Esophagus squamous epithelium (tissue), 5 donors: ENCODE measurements around the gene NME7. TPM values are rescaled to one million over a fixed set of nuclear protein-coding genes. Genes with fewer than 3 reads are reported as not detected.

ENCODE experiments used
- DNase-seq: peaks from one replicate; lab custom pipeline; 2025; lab: John Stamatoyannopoulos, UW
- H3K27ac ChIP-seq, 4 donors: fragments of 200-600 bp; sonication (generic); one replicate each; pipeline ENCODE4 v1.5.1; 2016 to 2019; ENCODE audit warnings: mild to moderate bottlenecking in 1 of 4
- H3K27me3 ChIP-seq, 4 donors: fragments of 200-600 bp; sonication (generic); 1 replicate in 3 of 4; 2 replicates in 1 of 4; pipeline versions ENCODE4 v1.5.1 to v1.6.0; 2017 to 2021; ENCODE audit warnings: antibody characterized with exemption in 1 of 4
- H3K36me3 ChIP-seq, 3 donors: fragments of 200-600 bp; sonication (generic); one replicate each; pipeline ENCODE4 v1.5.1; 2016 to 2019
- H3K4me1 ChIP-seq, 3 donors: fragments of 200-600 bp; sonication (generic); one replicate each; pipeline ENCODE4 v1.5.1; 2017 to 2019
- H3K4me3 ChIP-seq, 4 donors: fragments of 200-600 bp; sonication (generic); 1 replicate in 3 of 4; 2 replicates in 1 of 4; pipeline ENCODE4 v1.5.1; 2016 to 2019; ENCODE audit warnings: mild to moderate bottlenecking in 2 of 4, moderate library complexity in 1 of 4
- H3K9me3 ChIP-seq, 3 donors: fragments of 200-600 bp; sonication (generic); one replicate each; pipeline ENCODE4 v1.5.1; 2016 to 2019
- CTCF ChIP-seq, 6 experiments: fragments of 450-650 bp in 4 of 6; fragments of 200-600 bp in 2 of 6; sonication (generic) in 2 of 6; IDR thresholded peaks; one replicate each; pipeline ENCODE4 v1.5.1; 2016 to 2019; ENCODE audit warnings: antibody characterized with exemption in 6 of 6, mild to moderate bottlenecking in 4 of 6, moderate library complexity in 4 of 6
- POLR2A ChIP-seq, 4 donors: fragments of 450-650 bp; IDR thresholded peaks; one replicate each; pipeline ENCODE4 v1.6.1; 2017; ENCODE audit warnings: antibody characterized with exemption in 4 of 4, mild to moderate bottlenecking in 4 of 4, moderate library complexity in 3 of 4
- WGBS, 2 donors: methylation state at CpG; one replicate each; pipeline ENCODE4 v1.1.5; 2018; 5-methylcytosine and 5-hydroxymethylcytosine counted together
- intact Hi-C: fragments of 100-400 bp; cut with DNase I; formaldehyde crosslinking; loops from one replicate; pipeline ENCODE4 v1.15.0; 2022
- total RNA-seq, 4 donors: library from RNA; depleted of rRNA; stranded (reverse); fragments of >200 nt; gene quantifications; one replicate each; pipeline ENCODE4 v1.1.0, GENCODE V29; 2016
- donor health status: DM: yes; HTN: yes; CAD: no.

The NME7 gene
- total RNA-seq, 4 donors from 2014 or later, result 5.7 to 10.7 (median 7.4) TPM

GRCh38 chr1:169300854-169301253 lies 66.7 kb downstream of the NME7 start:
- H3K4me3 ChIP-seq, result no peak overlapping the region

GRCh38 chr1:169298441-169298840 lies 69.2 kb downstream of the NME7 start:
- no peaks in the 10 kb centered on the region for H3K4me1 ChIP-seq
- intact Hi-C loops, result no loop called here
- H3K27ac ChIP-seq, result no peak overlapping the region
- peaks cover 0 to 19% (median 0%) of the 10 kb centered on the region in 3 donors for H3K36me3 ChIP-seq
- H3K4me3 ChIP-seq, result no peak overlapping the region
- no peak for DNase-seq
- no peaks in the 10 kb centered on the region for H3K27me3 ChIP-seq
- TF ChIP-seq CTCF (IDR thresholded peaks at IDR 0.05), result no peak
- TF ChIP-seq POLR2A (IDR thresholded peaks at IDR 0.05), result no peak
- no peaks in the 10 kb centered on the region for H3K9me3 ChIP-seq
- whole genome bisulfite sequencing, 2 donors, result 89 to 92% methylated on average over 4 of the region's 4 CpGs

More at GRCh38 chr1:169300854-169301253, 66.7 kb downstream of the NME7 start:
- H3K36me3 ChIP-seq, result peaks cover 0 to 19% (median 0%) of the 10 kb centered on the region in 3 donors
- intact Hi-C loops, result no loop called here
- H3K27me3 ChIP-seq, result no peaks in the 10 kb centered on the region
- WGBS, 2 donors, result 51 to 87% methylated on average over 3 of the region's 3 CpGs
- no peak for DNase-seq
- no peak overlapping the region for H3K27ac ChIP-seq
- no peaks in the 10 kb centered on the region for H3K4me1 ChIP-seq
- TF ChIP-seq CTCF (IDR thresholded peaks at IDR 0.05), result no peak
- no peak for TF ChIP-seq POLR2A (IDR thresholded peaks at IDR 0.05)
- H3K9me3 ChIP-seq, result no peaks in the 10 kb centered on the region

- no peak for TF ChIP-seq POLR2A (IDR thresholded peaks at IDR 0.05)
- TF ChIP-seq CTCF (IDR thresholded peaks at IDR 0.05), result no peak
- no peak overlapping the region for H3K27ac ChIP-seq
- H3K4me3 ChIP-seq, result no peak overlapping the region
- H3K9me3 ChIP-seq, result no peaks in the 10 kb centered on the region
- H3K27me3 ChIP-seq, result no peaks in the 10 kb centered on the region
- H3K4me1 ChIP-seq, result no peaks in the 10 kb centered on the region
- H3K36me3 ChIP-seq, result peaks cover 0 to 14% (median 0%) of the 10 kb centered on the region in 3 donors
- DNase-seq, result no peak
- intact Hi-C loops, result no loop called here
- WGBS, 2 donors, result 81 to 97% methylated on average over 2 of the region's 2 CpGs
Measured at GRCh38 chr1:169295846-169296245, 71.8 kb downstream of the NME7 start.

GRCh38 chr1:169295425-169295824 lies 72.2 kb downstream of the NME7 start:
- H3K4me3 ChIP-seq, result no peak overlapping the region
- TF ChIP-seq POLR2A (IDR thresholded peaks at IDR 0.05) (no peak), CTCF (IDR thresholded peaks at IDR 0.05) (no peak)
- 71 to 96% methylated on average over 1 of the region's 1 CpG for WGBS, 2 donors
- no peaks in the 10 kb centered on the region for H3K27me3 ChIP-seq
- H3K4me1 ChIP-seq, result no peaks in the 10 kb centered on the region
- intact Hi-C loops, result no loop called here
- H3K27ac ChIP-seq, result no peak overlapping the region
- H3K36me3 ChIP-seq, result peaks cover 0 to 14% (median 0%) of the 10 kb centered on the region in 3 donors
- no peak for DNase-seq
- H3K9me3 ChIP-seq, result no peaks in the 10 kb centered on the region

- no peak for TF ChIP-seq POLR2A (IDR thresholded peaks at IDR 0.05)
- no peak for TF ChIP-seq CTCF (IDR thresholded peaks at IDR 0.05)
- Histone ChIP-seq H3K9me3 (no peaks in the 10 kb centered on the region), H3K27me3 (no peaks in the 10 kb centered on the region), H3K4me3 (no peak overlapping the region), H3K4me1 (no peaks in the 10 kb centered on the region), H3K27ac (no peak overlapping the region), H3K36me3 (no peaks in the 10 kb centered on the region)
- no peak for DNase-seq
- 56 to 79% methylated on average over 1 of the region's 1 CpG for WGBS, 2 donors
- intact Hi-C loops, result no loop called here
Measured at GRCh38 chr1:169289016-169289415, 78.6 kb downstream of the NME7 start.
